Sigmoid colon (tissue), 7 donors: ENCODE data around the gene KDM5A. TPM values are rescaled to one million over a fixed set of nuclear protein-coding genes. Genes with fewer than 3 reads are reported as not detected.
A peak's percentile ranks its signal among the peaks of the same experiment; 100 is the strongest.

Source experiments
- DNase-seq: peaks from one replicate; pipeline ENCODE4 v3.0.0-alpha.2; 2019
- H3K27ac ChIP-seq, 4 donors: fragments of 200-600 bp; sonication (generic); one replicate each; pipeline ENCODE4 v1.5.1; 2016 to 2019; ENCODE audit warnings: mild to moderate bottlenecking in 1 of 4
- H3K27me3 ChIP-seq, 3 donors: fragments of 200-600 bp; sonication (generic); one replicate each; pipeline ENCODE4 v1.5.1; 2019; ENCODE audit warnings: mild to moderate bottlenecking in 1 of 3
- H3K36me3 ChIP-seq, 4 donors: fragments of 200-600 bp; sonication (generic); one replicate each; pipeline ENCODE4 v1.5.1; 2016 to 2019
- H3K4me1 ChIP-seq, 4 donors: fragments of 200-600 bp; sonication (generic); one replicate each; pipeline ENCODE4 v1.5.1; 2017 to 2019
- H3K4me3 ChIP-seq, 4 donors: fragments of 200-600 bp; sonication (generic); one replicate each; pipeline ENCODE4 v1.5.1; 2017 to 2019; ENCODE audit warnings: mild to moderate bottlenecking in 2 of 4, moderate library complexity in 1 of 4
- H3K9me3 ChIP-seq, 4 donors: fragments of 200-600 bp in 3 of 4; sonication (generic) in 3 of 4; one replicate each; pipeline versions ENCODE4 v1.5.1 to v1.6.1; 2013 to 2019
- EP300 ChIP-seq, 4 donors: sonication (generic); formaldehyde crosslinking; IDR thresholded peaks; one replicate each; pipeline ENCODE4 v1.6.1; 2017; ENCODE audit warnings: antibody characterized with exemption in 4 of 4
- POLR2A ChIP-seq, 2 donors: fragments of 450-650 bp; IDR thresholded peaks; one replicate each; pipeline ENCODE4 v1.6.1; 2016; ENCODE audit warnings: antibody characterized with exemption in 2 of 2, mild to moderate bottlenecking in 2 of 2, moderate library complexity in 2 of 2
- POLR2AphosphoS5 ChIP-seq, 4 donors: sonication (generic); formaldehyde crosslinking; IDR thresholded peaks; one replicate each; pipeline ENCODE4 v1.6.1; 2017; ENCODE audit warnings: antibody characterized with exemption in 4 of 4
- WGBS, 2 donors: extraction: QIAGEN DNeasy Blood & Tissue Kit; methylation state at CpG; one replicate each; pipeline ENCODE4 v1.1.7; 2013; 5-methylcytosine and 5-hydroxymethylcytosine counted together
- intact Hi-C: fragments of 100-400 bp; cut with DNase I; formaldehyde crosslinking; loops from one replicate; pipeline ENCODE4 v1.15.1; 2023
- polyA plus RNA-seq, 3 donors: library from polyadenylated mRNA; stranded (reverse); fragments of 200-250 nt; gene quantifications; one replicate each; pipeline ENCODE4 v1.2.3, GENCODE V29; 2013
- total RNA-seq, 4 donors: library from RNA; depleted of rRNA; stranded (reverse); fragments of >200 nt; gene quantifications; one replicate each; pipeline ENCODE4 v1.1.0, GENCODE V29; 2016
- TF ChIP-seq, protein P1 (sequence below), 4 experiments: fragments of 450-650 bp in 3 of 4; fragments of 200-600 bp in 1 of 4; IDR thresholded peaks; one replicate each; pipeline ENCODE4 v1.5.1; 2016 to 2019; ENCODE audit warnings: antibody characterized with exemption in 4 of 4, mild to moderate bottlenecking in 3 of 4, moderate library complexity in 2 of 4
- donor health status: healthy with polysubstance abuse.
- donor health status: Bipolar disorder and iron deficiency.
- donor health status: healthy.

KDM5A gene
- total and polyA plus RNA-seq, 7 donors: 5.4 to 65.6 (median 34.2) TPM

DNA sequence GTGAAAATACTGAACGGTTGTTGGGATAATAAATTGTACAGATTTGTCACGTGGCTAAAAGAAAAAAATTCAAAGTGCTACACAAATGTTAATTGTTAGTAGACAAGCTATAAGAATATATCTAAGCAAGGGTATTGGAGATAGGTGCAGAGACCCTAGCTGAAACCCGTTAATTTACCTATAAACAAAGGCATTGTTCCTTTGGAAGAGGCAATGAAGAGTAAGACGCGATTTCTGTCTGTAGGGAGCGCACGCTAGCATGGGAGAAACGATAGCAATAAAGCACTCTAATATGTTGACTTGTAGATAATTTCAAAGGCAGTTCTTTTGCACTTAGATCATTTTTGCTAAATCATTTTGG lies 12.9 kb upstream of the KDM5A start:
- no peaks in the 10 kb centered on the region for H3K9me3 ChIP-seq
- H3K27ac ChIP-seq: peak overlapping the region; percentile 71 to 82 (median 76)
- H3K4me3 ChIP-seq: peak overlapping the region; percentile 49 to 68 (median 56)
- DNase-seq: no peak
- intact Hi-C loops: no loop called here
- WGBS, 2 donors: 0 to 2% methylated on average over 8 of the region's 8 CpGs
- H3K4me1 ChIP-seq: peaks cover 0 to 16% (median 9%) of the 10 kb centered on the region in 4 donors
- no peaks in the 10 kb centered on the region for H3K27me3 ChIP-seq
- H3K36me3 ChIP-seq: no peaks in the 10 kb centered on the region
- TF ChIP-seq, protein P1, sequence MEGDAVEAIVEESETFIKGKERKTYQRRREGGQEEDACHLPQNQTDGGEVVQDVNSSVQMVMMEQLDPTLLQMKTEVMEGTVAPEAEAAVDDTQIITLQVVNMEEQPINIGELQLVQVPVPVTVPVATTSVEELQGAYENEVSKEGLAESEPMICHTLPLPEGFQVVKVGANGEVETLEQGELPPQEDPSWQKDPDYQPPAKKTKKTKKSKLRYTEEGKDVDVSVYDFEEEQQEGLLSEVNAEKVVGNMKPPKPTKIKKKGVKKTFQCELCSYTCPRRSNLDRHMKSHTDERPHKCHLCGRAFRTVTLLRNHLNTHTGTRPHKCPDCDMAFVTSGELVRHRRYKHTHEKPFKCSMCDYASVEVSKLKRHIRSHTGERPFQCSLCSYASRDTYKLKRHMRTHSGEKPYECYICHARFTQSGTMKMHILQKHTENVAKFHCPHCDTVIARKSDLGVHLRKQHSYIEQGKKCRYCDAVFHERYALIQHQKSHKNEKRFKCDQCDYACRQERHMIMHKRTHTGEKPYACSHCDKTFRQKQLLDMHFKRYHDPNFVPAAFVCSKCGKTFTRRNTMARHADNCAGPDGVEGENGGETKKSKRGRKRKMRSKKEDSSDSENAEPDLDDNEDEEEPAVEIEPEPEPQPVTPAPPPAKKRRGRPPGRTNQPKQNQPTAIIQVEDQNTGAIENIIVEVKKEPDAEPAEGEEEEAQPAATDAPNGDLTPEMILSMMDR (IDR thresholded peaks at IDR 0.05): no peak
- TF ChIP-seq POLR2A (IDR thresholded peaks at IDR 0.05) (no peak), POLR2AphosphoS5 (IDR thresholded peaks at IDR 0.05) (no peak), EP300 (IDR thresholded peaks at IDR 0.05) (no peak)

DNA sequence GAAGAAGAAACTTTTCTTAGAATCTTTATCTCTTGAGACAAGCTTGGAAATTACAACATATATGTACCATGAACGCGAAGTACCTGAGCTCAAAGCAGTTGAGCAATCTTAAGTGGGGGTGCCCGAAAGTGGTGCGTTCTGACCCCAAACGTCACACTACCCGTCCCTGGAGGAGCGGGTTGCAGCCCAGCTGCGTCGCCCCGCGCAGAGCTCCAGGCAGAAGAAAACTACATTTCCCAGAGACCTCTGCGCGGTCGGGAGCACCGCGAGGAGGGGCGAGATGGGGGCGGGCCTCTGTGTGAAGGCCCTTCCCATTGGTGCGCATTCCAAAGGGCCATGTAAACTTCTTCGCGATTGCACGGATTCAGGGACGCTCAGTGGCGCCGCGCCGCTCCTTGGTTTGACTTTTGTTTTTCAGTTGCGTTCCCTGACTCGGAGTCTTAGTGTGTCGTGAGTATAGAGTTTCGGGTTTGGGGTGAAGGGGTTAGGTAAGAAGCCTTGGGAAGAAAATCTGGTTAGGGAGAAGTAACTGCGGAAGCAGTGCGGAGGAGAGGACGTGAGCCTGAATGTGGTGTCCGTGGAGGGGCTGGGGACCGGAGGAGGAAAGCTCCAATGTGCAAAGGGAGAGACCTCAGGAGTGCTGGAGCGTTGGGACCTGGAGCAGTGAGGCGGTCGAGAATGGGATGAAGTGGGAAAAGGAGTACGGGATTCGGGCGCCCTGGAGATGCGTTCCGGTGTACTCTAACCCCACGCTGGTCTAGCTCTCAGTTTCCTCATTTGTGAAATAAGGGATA lies 12.3 kb upstream of the KDM5A start, which contains the start of gene CCDC77:
TSS of gene CCDC77 (plus strand) at position 410 of the 794 bp plus-strand sequence. CDS start 7,740 bp downstream, outside the sequence.
- H3K4me3 ChIP-seq: peak within 1 kb of the TSS; percentile 49 to 68 (median 56)
- no peaks in the 10 kb centered on the region for H3K27me3 ChIP-seq
- H3K36me3 ChIP-seq: no peaks in the 10 kb centered on the region
- intact Hi-C loops: no loop called here
- DNase-seq: peak; percentile 95
- peaks cover 0 to 16% (median 9%) of the 10 kb centered on the region in 4 donors for H3K4me1 ChIP-seq
- TF ChIP-seq POLR2AphosphoS5 (IDR thresholded peaks at IDR 0.05): peak in 3 of 4 donors; percentile 34 to 79 (median 75)
- TF ChIP-seq, protein P1 (IDR thresholded peaks at IDR 0.05): no peak
- 0% methylated on average over 45 of the region's 45 CpGs for WGBS, 2 donors
- no peaks in the 10 kb centered on the region for H3K9me3 ChIP-seq
- peak within 1 kb of the TSS; percentile 71 to 82 (median 76) for H3K27ac ChIP-seq

DNA sequence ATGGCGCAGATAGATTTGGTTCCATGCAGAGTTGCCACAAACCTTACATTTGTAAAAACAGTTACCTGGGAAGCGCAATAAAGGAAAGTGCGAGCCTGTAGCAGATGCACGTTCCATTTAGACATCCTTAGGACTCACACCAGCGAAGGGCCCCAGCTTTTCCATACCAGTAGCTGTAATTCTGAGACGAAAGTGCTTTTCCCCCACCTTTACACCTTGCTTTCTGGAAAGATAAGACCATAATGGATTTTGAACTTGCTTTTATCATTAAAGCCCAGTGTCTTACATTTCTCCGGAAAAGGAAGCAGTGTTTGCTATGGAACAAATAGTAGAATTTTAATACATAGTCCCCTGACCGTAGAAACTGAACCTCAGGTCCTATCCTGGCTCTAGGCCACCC lies 11.7 kb upstream of the KDM5A start:
- Histone ChIP-seq H3K27ac (peak overlapping the region; percentile 71 to 82 (median 76)), H3K9me3 (no peaks in the 10 kb centered on the region), H3K27me3 (no peaks in the 10 kb centered on the region), H3K36me3 (no peaks in the 10 kb centered on the region), H3K4me3 (peak overlapping the region; percentile 49 to 68 (median 56)), H3K4me1 (peaks cover 0 to 16% (median 9%) of the 10 kb centered on the region in 4 donors)
- TF ChIP-seq EP300 (IDR thresholded peaks at IDR 0.05) (no peak), POLR2A (IDR thresholded peaks at IDR 0.05) (no peak), POLR2AphosphoS5 (IDR thresholded peaks at IDR 0.05) (no peak)
- TF ChIP-seq, protein P1 (IDR thresholded peaks at IDR 0.05): no peak
- no peak for DNase-seq
- intact Hi-C loops: no loop called here
- 70% methylated on average over 8 of the region's 8 CpGs for WGBS, 2 donors

DNA sequence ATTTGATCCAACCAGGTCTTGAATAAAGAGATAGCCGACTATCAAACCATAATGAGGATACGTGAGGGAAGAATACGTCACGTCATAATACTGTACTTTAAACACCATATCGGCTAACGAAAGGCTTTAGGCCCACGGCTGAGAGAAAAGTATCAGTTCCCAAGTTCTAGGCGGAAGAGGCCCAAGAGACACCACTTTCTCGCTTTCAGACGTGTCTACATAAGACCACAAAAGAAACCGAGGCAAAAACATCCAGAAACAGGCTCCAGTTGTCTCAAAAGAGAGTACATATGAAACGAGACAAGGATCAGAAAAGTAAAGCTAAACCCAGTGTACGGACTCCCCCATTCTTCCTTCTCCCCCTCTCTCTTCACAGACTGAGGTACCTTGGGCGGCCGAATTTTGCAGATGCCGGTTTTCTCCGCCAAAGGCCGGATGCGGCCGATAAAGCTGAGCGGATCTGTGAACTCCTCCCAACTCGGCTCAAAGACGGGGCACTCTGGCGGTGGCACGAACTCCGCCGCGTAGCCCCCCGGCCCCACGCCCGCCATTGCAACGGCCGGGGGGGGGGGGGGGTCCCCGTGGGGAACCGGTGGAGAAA lies 479 bp downstream of the KDM5A start:
- 1% methylated on average over 35 of the region's 35 CpGs for WGBS, 2 donors
- Histone ChIP-seq H3K36me3 (peaks cover 2 to 13% (median 9%) of the 10 kb centered on the region in 4 donors), H3K27me3 (no peaks in the 10 kb centered on the region), H3K27ac (peak overlapping the region; percentile 91 to 94 (median 93)), H3K4me3 (peak overlapping the region; percentile 83 to 89 (median 86)), H3K4me1 (peaks cover 0 to 35% (median 34%) of the 10 kb centered on the region in 4 donors), H3K9me3 (no peaks in the 10 kb centered on the region)
- intact Hi-C loops: loop anchor here (5.0 kb wide), 1 partner anchor 254 kb away; no protein-coding TSS in a partner anchor
- DNase-seq: no peak
- TF ChIP-seq EP300 (IDR thresholded peaks at IDR 0.05): no peak
- no peak for TF ChIP-seq POLR2A (IDR thresholded peaks at IDR 0.05)
- TF ChIP-seq POLR2AphosphoS5 (IDR thresholded peaks at IDR 0.05): no peak
- TF ChIP-seq, protein P1 (IDR thresholded peaks at IDR 0.05): no peak
